Measurements from ENCODE around the gene ALG3. TPM values are rescaled to one million over a fixed set of nuclear protein-coding genes. Genes with fewer than 3 reads are reported as not detected.

Gene ALG3
- polyA plus RNA-seq, 3 donors: 22.6 to 43.9 (median 35.4) TPM

- no peak overlapping the region for H3K27ac ChIP-seq (ENCODE audit: low read depth, low read length)
- 0 to 3% (median 3%) methylated on average over 64 to 66 of the region's 66 CpGs for WGBS, 3 donors
These were observed 13.3 kb upstream of the ALG3 start for GRCh38 chr3:184261854-184262763.

GRCh38 chr3:184261270-184261853 is 12.6 kb upstream of the ALG3 start, which contains the start of gene CAMK2N2:
Gene CAMK2N2 (minus strand): TSS chr3:184261553. CDS start chr3:184261285, 268 bp downstream.
- 0 to 1% (median 1%) methylated on average over 38 to 66 of the region's 67 CpGs for WGBS, 3 donors
- H3K27ac ChIP-seq (ENCODE audit: low read depth, low read length): no peak within 1 kb of the TSS

GRCh38 chr3:184260724-184261269 is 12.0 kb upstream of the ALG3 start:
- no peak overlapping the region for H3K27ac ChIP-seq (ENCODE audit: low read depth, low read length)
- 1 to 2% (median 1%) methylated on average over 31 to 49 of the region's 49 CpGs for WGBS, 3 donors

- 1 to 2% (median 2%) methylated on average over 61 to 77 of the region's 91 CpGs for WGBS, 3 donors
- no peak overlapping the region for H3K27ac ChIP-seq (ENCODE audit: low read depth, low read length)
These were observed 11.3 kb upstream of the ALG3 start for GRCh38 chr3:184259878-184260723.

- WGBS, 3 donors: 19 to 25% (median 20%) methylated on average over 13 to 28 of the region's 28 CpGs
- H3K27ac ChIP-seq (ENCODE audit: low read depth, low read length): no peak overlapping the region
These were observed 10.7 kb upstream of the ALG3 start for GRCh38 chr3:184259396-184259877.

- H3K27ac ChIP-seq (ENCODE audit: low read depth, low read length): no peak overlapping the region
- WGBS, 3 donors: 88 to 93% (median 89%) methylated on average over 5 of the region's 5 CpGs
These were observed 10.2 kb upstream of the ALG3 start for GRCh38 chr3:184258926-184259325.

- WGBS, 3 donors: 91 to 93% (median 93%) methylated on average over 23 of the region's 23 CpGs
- H3K27ac ChIP-seq (ENCODE audit: low read depth, low read length): no peak overlapping the region
These were observed 8.5 kb upstream of the ALG3 start for GRCh38 chr3:184257083-184257915.

- 93 to 99% (median 94%) methylated on average over 3 of the region's 3 CpGs for WGBS, 3 donors
- H3K27ac ChIP-seq (ENCODE audit: low read depth, low read length): no peak overlapping the region
These were observed 6.7 kb upstream of the ALG3 start for GRCh38 chr3:184255291-184256039.

GRCh38 chr3:184250167-184250828 is 1.5 kb upstream of the ALG3 start:
- 13 to 14% (median 13%) methylated on average over 20 of the region's 20 CpGs for WGBS, 3 donors
- H3K27ac ChIP-seq (ENCODE audit: low read depth, low read length): no peak overlapping the region

GRCh38 chr3:184249412-184250166 is 827 bp upstream of the ALG3 start, which contains the start of gene EEF1AKMT4:
Gene EEF1AKMT4 (plus strand): TSS chr3:184249672. CDS start chr3:184249695, 23 bp downstream.
- peak within 1 kb of the TSS; percentile 68 for H3K27ac ChIP-seq (ENCODE audit: low read depth, low read length)
- 0 to 1% (median 0%) methylated on average over 53 to 54 of the region's 54 CpGs for WGBS, 3 donors

GRCh38 chr3:184242297-184242685 is 6.5 kb downstream of the ALG3 start:
- WGBS, 3 donors: 65 to 88% (median 84%) methylated on average over 5 of the region's 5 CpGs
- no peak overlapping the region for H3K27ac ChIP-seq (ENCODE audit: low read depth, low read length)

- no peak overlapping the region for H3K27ac ChIP-seq (ENCODE audit: low read depth, low read length)
- WGBS, 3 donors: 13 to 45% (median 39%) methylated on average over 45 to 46 of the region's 46 CpGs
These were observed 7.1 kb downstream of the ALG3 start for GRCh38 chr3:184241447-184242296.

GRCh38 chr3:184241141-184241446 is 7.7 kb downstream of the ALG3 start:
- no peak overlapping the region for H3K27ac ChIP-seq (ENCODE audit: low read depth, low read length)
- 30 to 51% (median 45%) methylated on average over 17 of the region's 17 CpGs for WGBS, 3 donors

- WGBS, 3 donors: 72 to 78% (median 78%) methylated on average over 4 of the region's 4 CpGs
- no peak overlapping the region for H3K27ac ChIP-seq (ENCODE audit: low read depth, low read length)
These were observed 8.2 kb downstream of the ALG3 start for GRCh38 chr3:184240384-184241140.
